Measurements from ENCODE around the gene SPPL3. TPM values are rescaled to one million over a fixed set of nuclear protein-coding genes. Genes with fewer than 3 reads are reported as not detected.

Gene SPPL3
- total and polyA plus RNA-seq, 2 donors = 10.9 to 22.4 TPM

- Histone ChIP-seq H3K27me3 (ENCODE audit: control insufficient read depth in 2 of 2, insufficient read depth in 1 of 2, low read length in 1 of 2) (no peaks in the 10 kb centered on the region), H3K4me3 (ENCODE audit: low read length in 2 of 2) (no peak overlapping the region), H3K9me3 (ENCODE audit: control insufficient read depth in 2 of 2, insufficient read depth in 1 of 2, low read length in 1 of 2) (no peaks in the 10 kb centered on the region), H3K36me3 (ENCODE audit: control insufficient read depth in 2 of 2, insufficient read depth in 2 of 2, low read length in 1 of 2) (no peaks in the 10 kb centered on the region), H3K4me1 (ENCODE audit: control insufficient read depth in 2 of 2, insufficient read depth in 2 of 2, low read length in 2 of 2) (peaks cover 0 to 2% of the 10 kb centered on the region in 2 donors), H3K27ac (ENCODE audit: low read depth in 1 of 2, low read length in 1 of 2) (no peak overlapping the region)
- no peak for DNase-seq (ENCODE audit: low read depth in 6 of 9, low spot score in 9 of 9)
- 97% methylated on average over 4 of the region's 4 CpGs for WGBS
Observed at GRCh38 chr12:120941412-120941811, 37.3 kb upstream of the SPPL3 start.

- Histone ChIP-seq H3K27ac (ENCODE audit: low read depth in 1 of 2, low read length in 1 of 2) (no peak overlapping the region), H3K4me1 (ENCODE audit: control insufficient read depth in 2 of 2, insufficient read depth in 2 of 2, low read length in 2 of 2) (peaks cover 0 to 2% of the 10 kb centered on the region in 2 donors), H3K9me3 (ENCODE audit: control insufficient read depth in 2 of 2, insufficient read depth in 1 of 2, low read length in 1 of 2) (no peaks in the 10 kb centered on the region), H3K36me3 (ENCODE audit: control insufficient read depth in 2 of 2, insufficient read depth in 2 of 2, low read length in 1 of 2) (no peaks in the 10 kb centered on the region), H3K4me3 (ENCODE audit: low read length in 2 of 2) (no peak overlapping the region), H3K27me3 (ENCODE audit: control insufficient read depth in 2 of 2, insufficient read depth in 1 of 2, low read length in 1 of 2) (no peaks in the 10 kb centered on the region)
- WGBS = 90% methylated on average over 4 of the region's 5 CpGs
- DNase-seq (ENCODE audit: low read depth in 6 of 9, low spot score in 9 of 9) = no peak
Observed at GRCh38 chr12:120940799-120941198, 36.6 kb upstream of the SPPL3 start.

GRCh38 chr12:120940006-120940405, 35.8 kb upstream of the SPPL3 start:
- Histone ChIP-seq H3K27ac (ENCODE audit: low read depth in 1 of 2, low read length in 1 of 2) (no peak overlapping the region), H3K4me1 (ENCODE audit: control insufficient read depth in 2 of 2, insufficient read depth in 2 of 2, low read length in 2 of 2) (peaks cover 0 to 2% of the 10 kb centered on the region in 2 donors), H3K4me3 (ENCODE audit: low read length in 2 of 2) (no peak overlapping the region), H3K36me3 (ENCODE audit: control insufficient read depth in 2 of 2, insufficient read depth in 2 of 2, low read length in 1 of 2) (no peaks in the 10 kb centered on the region), H3K27me3 (ENCODE audit: control insufficient read depth in 2 of 2, insufficient read depth in 1 of 2, low read length in 1 of 2) (no peaks in the 10 kb centered on the region), H3K9me3 (ENCODE audit: control insufficient read depth in 2 of 2, insufficient read depth in 1 of 2, low read length in 1 of 2) (no peaks in the 10 kb centered on the region)
- WGBS = 47% methylated on average over 5 of the region's 5 CpGs
- DNase-seq (ENCODE audit: low read depth in 6 of 9, low spot score in 9 of 9) = no peak

- WGBS = 11% methylated on average over 3 of the region's 3 CpGs
- H3K36me3 ChIP-seq (ENCODE audit: control insufficient read depth in 2 of 2, insufficient read depth in 2 of 2, low read length in 1 of 2) = no peaks in the 10 kb centered on the region
- no peaks in the 10 kb centered on the region for H3K9me3 ChIP-seq (ENCODE audit: control insufficient read depth in 2 of 2, insufficient read depth in 1 of 2, low read length in 1 of 2)
Observed at GRCh38 chr12:120939523-120939922, 35.4 kb upstream of the SPPL3 start.

GRCh38 chr12:120938496-120938895, 34.3 kb upstream of the SPPL3 start:
- no peak overlapping the region for H3K27ac ChIP-seq (ENCODE audit: low read depth in 1 of 2, low read length in 1 of 2)
- peaks cover 0 to 2% of the 10 kb centered on the region in 2 donors for H3K4me1 ChIP-seq (ENCODE audit: control insufficient read depth in 2 of 2, insufficient read depth in 2 of 2, low read length in 2 of 2)
- H3K27me3 ChIP-seq (ENCODE audit: control insufficient read depth in 2 of 2, insufficient read depth in 1 of 2, low read length in 1 of 2) = no peaks in the 10 kb centered on the region
- no peaks in the 10 kb centered on the region for H3K36me3 ChIP-seq (ENCODE audit: control insufficient read depth in 2 of 2, insufficient read depth in 2 of 2, low read length in 1 of 2)
- no peak for DNase-seq (ENCODE audit: low read depth in 6 of 9, low spot score in 9 of 9)
- 81% methylated on average over 3 of the region's 3 CpGs for WGBS
- H3K4me3 ChIP-seq (ENCODE audit: low read length in 2 of 2) = no peak overlapping the region
- no peaks in the 10 kb centered on the region for H3K9me3 ChIP-seq (ENCODE audit: control insufficient read depth in 2 of 2, insufficient read depth in 1 of 2, low read length in 1 of 2)

More at GRCh38 chr12:120939523-120939922, 35.4 kb upstream of the SPPL3 start:
- Histone ChIP-seq H3K4me1 (ENCODE audit: control insufficient read depth in 2 of 2, insufficient read depth in 2 of 2, low read length in 2 of 2) (peaks cover 0 to 2% of the 10 kb centered on the region in 2 donors), H3K27me3 (ENCODE audit: control insufficient read depth in 2 of 2, insufficient read depth in 1 of 2, low read length in 1 of 2) (no peaks in the 10 kb centered on the region), H3K4me3 (ENCODE audit: low read length in 2 of 2) (no peak overlapping the region), H3K27ac (ENCODE audit: low read depth in 1 of 2, low read length in 1 of 2) (no peak overlapping the region)
- DNase-seq (ENCODE audit: low read depth in 6 of 9, low spot score in 9 of 9) = peak in 1 of 9 donors; percentile 24

- no peaks in the 10 kb centered on the region for H3K36me3 ChIP-seq (ENCODE audit: control insufficient read depth in 2 of 2, insufficient read depth in 2 of 2, low read length in 1 of 2)
- no peaks in the 10 kb centered on the region for H3K9me3 ChIP-seq (ENCODE audit: control insufficient read depth in 2 of 2, insufficient read depth in 1 of 2, low read length in 1 of 2)
- 68% methylated on average over 2 of the region's 2 CpGs for WGBS
- DNase-seq (ENCODE audit: low read depth in 6 of 9, low spot score in 9 of 9) = no peak
- H3K27ac ChIP-seq (ENCODE audit: low read depth in 1 of 2, low read length in 1 of 2) = no peak overlapping the region
- H3K27me3 ChIP-seq (ENCODE audit: control insufficient read depth in 2 of 2, insufficient read depth in 1 of 2, low read length in 1 of 2) = no peaks in the 10 kb centered on the region
- no peaks in the 10 kb centered on the region for H3K4me1 ChIP-seq (ENCODE audit: control insufficient read depth in 2 of 2, insufficient read depth in 2 of 2, low read length in 2 of 2)
- no peak overlapping the region for H3K4me3 ChIP-seq (ENCODE audit: low read length in 2 of 2)
Observed at GRCh38 chr12:120936197-120936596, 32.0 kb upstream of the SPPL3 start.

GRCh38 chr12:120933786-120934185, 29.6 kb upstream of the SPPL3 start:
- H3K4me1 ChIP-seq (ENCODE audit: control insufficient read depth in 2 of 2, insufficient read depth in 2 of 2, low read length in 2 of 2) = peaks cover 0 to 1% of the 10 kb centered on the region in 2 donors
- no peak for DNase-seq (ENCODE audit: low read depth in 6 of 9, low spot score in 9 of 9)
- H3K36me3 ChIP-seq (ENCODE audit: control insufficient read depth in 2 of 2, insufficient read depth in 2 of 2, low read length in 1 of 2) = no peaks in the 10 kb centered on the region
- WGBS = 92% methylated on average over 6 of the region's 6 CpGs
- H3K27ac ChIP-seq (ENCODE audit: low read depth in 1 of 2, low read length in 1 of 2) = no peak overlapping the region
- no peaks in the 10 kb centered on the region for H3K27me3 ChIP-seq (ENCODE audit: control insufficient read depth in 2 of 2, insufficient read depth in 1 of 2, low read length in 1 of 2)
- no peaks in the 10 kb centered on the region for H3K9me3 ChIP-seq (ENCODE audit: control insufficient read depth in 2 of 2, insufficient read depth in 1 of 2, low read length in 1 of 2)
- no peak overlapping the region for H3K4me3 ChIP-seq (ENCODE audit: low read length in 2 of 2)

GRCh38 chr12:120932956-120933526, 28.9 kb upstream of the SPPL3 start:
- no peak overlapping the region for H3K27ac ChIP-seq (ENCODE audit: low read depth in 1 of 2, low read length in 1 of 2)
- H3K27me3 ChIP-seq (ENCODE audit: control insufficient read depth in 2 of 2, insufficient read depth in 1 of 2, low read length in 1 of 2) = no peaks in the 10 kb centered on the region
- 91% methylated on average over 9 of the region's 9 CpGs for WGBS
- no peak for DNase-seq (ENCODE audit: low read depth in 6 of 9, low spot score in 9 of 9)
- H3K4me1 ChIP-seq (ENCODE audit: control insufficient read depth in 2 of 2, insufficient read depth in 2 of 2, low read length in 2 of 2) = peaks cover 0 to 3% of the 10 kb centered on the region in 2 donors
- H3K9me3 ChIP-seq (ENCODE audit: control insufficient read depth in 2 of 2, insufficient read depth in 1 of 2, low read length in 1 of 2) = no peaks in the 10 kb centered on the region
- H3K36me3 ChIP-seq (ENCODE audit: control insufficient read depth in 2 of 2, insufficient read depth in 2 of 2, low read length in 1 of 2) = no peaks in the 10 kb centered on the region
- no peak overlapping the region for H3K4me3 ChIP-seq (ENCODE audit: low read length in 2 of 2)

- WGBS = 92% methylated on average over 7 of the region's 7 CpGs
- no peak for DNase-seq (ENCODE audit: low read depth in 6 of 9, low spot score in 9 of 9)
- Histone ChIP-seq H3K9me3 (ENCODE audit: control insufficient read depth in 2 of 2, insufficient read depth in 1 of 2, low read length in 1 of 2) (no peaks in the 10 kb centered on the region), H3K4me3 (ENCODE audit: low read length in 2 of 2) (no peak overlapping the region), H3K4me1 (ENCODE audit: control insufficient read depth in 2 of 2, insufficient read depth in 2 of 2, low read length in 2 of 2) (peaks cover 0 to 3% of the 10 kb centered on the region in 2 donors), H3K27ac (ENCODE audit: low read depth in 1 of 2, low read length in 1 of 2) (no peak overlapping the region), H3K36me3 (ENCODE audit: control insufficient read depth in 2 of 2, insufficient read depth in 2 of 2, low read length in 1 of 2) (no peaks in the 10 kb centered on the region), H3K27me3 (ENCODE audit: control insufficient read depth in 2 of 2, insufficient read depth in 1 of 2, low read length in 1 of 2) (no peaks in the 10 kb centered on the region)
Observed at GRCh38 chr12:120932058-120932457, 27.9 kb upstream of the SPPL3 start.

Data from thymus (tissue), 11 donors.